GM18505 (cell line): ENCODE data around the gene EPHB3.

Experiments
- ATAC-seq: cut with Tn5 transposase; IDR thresholded peaks from one replicate; pipeline ENCODE4 v1.9.1; 2021; ENCODE audit not compliant: unreplicated experiment
- POLR2A ChIP-seq: IDR thresholded peaks from 4 replicates; pipeline ENCODE4 v1.6.1; 2011; ENCODE audit warnings: borderline replicate concordance; ENCODE audit not compliant: insufficient read depth, insufficient read length; ENCODE audit errors: extremely low read depth

Gene EPHB3

DNA sequence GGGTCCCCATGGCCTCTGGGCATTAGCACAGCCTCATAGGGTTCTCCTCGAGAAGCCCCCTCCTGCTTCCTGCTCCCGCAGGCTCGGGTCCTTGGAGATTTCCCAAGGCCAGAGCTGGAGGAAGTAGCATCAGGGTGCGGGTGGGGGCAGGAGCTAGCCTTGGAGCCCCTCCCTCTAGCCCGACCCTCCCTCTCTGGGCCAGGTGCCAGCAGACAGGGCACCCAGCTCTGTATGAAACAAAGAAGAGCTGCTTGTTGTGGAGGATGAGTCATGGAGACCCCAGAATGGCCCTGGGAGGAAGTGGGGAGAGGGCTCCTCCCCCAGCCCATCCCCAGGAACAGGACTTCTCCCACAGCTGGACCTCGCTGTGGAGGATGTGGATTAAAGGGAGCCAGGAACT is 29.2 kb downstream of the EPHB3 start:
- no peak for TF ChIP-seq POLR2A
- no peak for ATAC-seq

DNA sequence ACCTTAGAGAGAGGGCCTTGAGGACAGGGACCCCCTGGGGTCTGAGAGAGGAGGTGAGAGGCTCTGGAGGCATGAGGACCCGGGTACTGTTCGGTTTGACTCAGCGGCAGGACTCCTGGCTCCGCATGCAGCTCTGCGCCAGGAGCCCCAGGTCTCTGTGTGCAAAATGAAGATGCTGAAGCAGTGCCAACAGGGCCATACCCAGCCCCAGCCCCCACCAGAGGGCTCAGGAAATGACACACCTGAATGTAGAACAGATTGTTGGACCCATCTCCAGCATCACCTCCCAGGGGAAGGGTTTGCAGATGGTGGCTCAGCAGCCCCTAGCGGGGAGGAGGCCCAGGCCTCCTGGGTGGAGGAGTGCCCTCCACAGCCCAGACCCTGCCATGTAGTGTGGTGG is 30.2 kb downstream of the EPHB3 start:
- ATAC-seq = no peak
- no peak for TF ChIP-seq POLR2A

DNA sequence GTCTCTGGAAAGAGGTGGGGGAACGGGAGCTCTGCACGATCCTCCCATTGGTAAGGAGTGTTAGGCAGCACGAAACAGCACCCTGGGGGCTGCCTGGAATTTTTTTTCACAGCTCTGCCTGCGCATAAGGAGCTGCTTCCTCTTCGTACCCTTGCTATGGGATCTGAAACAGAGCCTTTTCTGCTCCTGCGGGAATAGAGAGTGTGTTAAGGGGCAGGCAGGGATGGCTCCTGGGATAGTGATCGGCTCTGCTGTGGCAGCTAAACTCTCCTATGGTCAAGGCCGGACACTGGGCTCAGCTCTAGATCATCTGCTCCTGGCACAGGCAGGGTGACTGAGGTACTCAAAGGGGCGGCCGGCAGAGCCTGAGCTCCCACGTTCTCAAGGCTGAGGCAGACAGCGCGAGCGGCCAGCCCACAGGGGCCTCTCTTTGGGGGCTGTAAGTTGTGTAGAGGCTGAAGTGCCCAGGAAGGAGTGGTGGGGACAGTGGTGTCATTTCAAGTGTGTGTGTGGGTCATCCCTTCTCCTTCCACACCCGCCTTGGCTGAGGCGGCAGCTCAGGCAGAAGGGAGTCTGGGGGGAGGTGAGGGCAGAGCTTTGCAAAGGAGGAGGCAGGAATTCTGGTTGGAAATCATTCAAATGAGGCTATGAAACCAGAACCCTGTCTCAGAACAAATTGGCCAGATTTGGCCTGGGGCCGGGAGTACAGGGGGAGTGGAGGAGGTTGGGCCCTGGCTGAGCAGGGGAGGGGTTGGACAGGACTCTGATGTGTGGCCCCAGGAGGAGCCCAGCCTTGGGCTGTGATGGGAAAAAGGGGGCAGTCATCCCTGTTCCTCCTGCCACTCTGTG is 31.0 kb downstream of the EPHB3 start:
- no peak for TF ChIP-seq POLR2A
- no peak for ATAC-seq

DNA sequence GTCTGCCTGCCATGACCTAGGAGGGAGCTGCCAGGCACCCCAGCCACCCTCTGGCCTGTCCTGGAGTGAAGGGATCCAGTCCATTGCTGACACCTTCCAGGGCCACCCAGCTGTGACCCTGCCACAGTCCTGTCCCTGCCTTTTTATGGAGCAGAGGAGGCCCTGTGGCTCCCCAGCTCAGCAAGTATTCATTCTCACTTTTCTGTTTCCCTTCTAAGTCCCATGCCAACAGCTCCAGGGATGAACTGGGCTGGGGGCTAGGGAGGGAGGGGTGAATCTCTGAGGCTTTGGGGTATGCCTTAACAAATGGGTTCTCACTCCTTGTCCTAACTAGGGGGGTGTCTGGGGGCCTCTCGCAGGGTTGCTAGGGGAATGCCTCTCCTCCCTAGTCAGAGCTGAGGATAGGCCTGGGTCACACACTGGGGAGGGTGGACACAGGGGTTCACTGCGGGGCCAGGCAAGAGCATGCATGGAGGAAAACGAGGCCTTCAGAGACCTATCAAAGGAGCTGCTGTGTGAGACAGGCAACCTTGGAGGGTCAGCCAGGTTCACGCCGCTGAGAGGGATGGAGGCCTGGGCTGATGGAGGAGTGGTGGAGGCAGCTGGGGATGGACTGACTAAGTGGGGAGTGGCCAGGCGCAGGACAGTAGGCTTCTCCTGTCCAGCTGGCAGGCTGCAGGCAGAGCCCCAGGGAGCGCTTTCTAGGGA is 31.8 kb downstream of the EPHB3 start:
- no peak for TF ChIP-seq POLR2A
- no peak for ATAC-seq

DNA sequence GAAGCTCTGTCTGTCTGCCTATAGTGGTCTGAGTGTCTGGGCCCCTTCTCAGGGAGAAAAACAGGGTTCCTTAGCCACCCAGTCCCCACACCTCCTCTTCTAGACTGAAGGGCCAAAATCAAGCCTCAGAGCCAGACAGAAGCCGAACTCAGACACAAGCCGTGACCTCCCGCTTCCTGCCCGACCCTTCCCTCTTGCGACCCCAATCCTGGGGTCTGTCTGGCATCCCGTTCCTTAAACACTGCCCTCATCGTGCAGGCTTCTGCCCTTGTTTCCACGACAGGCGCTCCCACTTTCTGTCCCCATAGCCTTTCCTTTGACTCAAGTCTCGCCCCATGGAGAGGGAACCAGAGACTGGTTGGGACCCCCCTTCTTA is 32.3 kb downstream of the EPHB3 start:
- ATAC-seq = no peak
- TF ChIP-seq POLR2A = no peak

DNA sequence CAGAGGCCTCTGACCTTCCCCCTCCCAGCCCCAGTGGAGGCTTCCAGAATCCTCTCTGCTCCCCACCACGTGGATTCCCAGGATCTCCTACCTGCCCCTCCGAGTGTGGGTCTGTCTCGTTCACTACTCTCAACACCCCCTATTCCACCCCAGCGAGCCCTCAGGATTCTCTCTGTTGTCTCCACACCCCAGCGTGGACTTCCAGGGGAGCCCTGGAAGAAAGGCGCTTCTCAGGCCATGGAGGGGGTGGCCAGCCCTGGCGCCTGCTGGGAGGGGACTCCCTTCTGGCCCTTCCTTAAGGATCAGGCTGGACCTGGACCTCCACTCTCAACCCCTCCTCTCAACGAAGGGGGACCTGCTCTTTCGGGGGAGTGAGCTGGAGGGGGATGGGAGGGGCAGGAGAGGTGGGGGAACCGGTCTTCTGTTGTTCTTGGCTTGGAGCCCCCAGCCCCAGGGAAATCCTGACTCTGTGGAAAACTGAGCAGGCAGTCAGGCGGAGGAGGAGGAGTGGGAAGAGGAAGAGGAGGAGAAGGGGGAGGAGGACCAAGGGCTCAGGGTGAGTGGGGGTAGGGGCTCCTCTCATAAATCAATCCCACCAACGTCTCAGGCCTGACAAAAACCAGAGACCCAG is 32.9 kb downstream of the EPHB3 start:
- ATAC-seq = no peak
- TF ChIP-seq POLR2A = no peak

DNA sequence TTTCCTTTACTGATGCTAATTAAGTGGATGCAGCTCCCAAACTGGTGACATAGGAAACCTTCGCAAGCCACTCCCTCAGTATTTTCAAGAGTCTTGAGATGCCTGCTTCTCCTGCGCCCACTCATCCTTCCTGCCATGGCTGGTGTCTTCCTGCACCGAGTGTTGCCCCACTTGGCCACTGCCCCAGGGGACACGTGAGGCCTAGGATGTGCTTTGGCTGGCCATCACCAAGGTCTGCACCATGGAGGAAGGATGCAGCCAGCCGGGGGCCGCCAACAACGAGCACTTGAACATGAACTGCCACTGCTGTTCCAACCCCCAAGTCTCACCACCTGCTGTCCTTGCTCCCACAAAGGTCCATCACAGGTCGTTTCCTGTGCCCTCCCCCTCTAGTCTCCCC is 34.1 kb downstream of the EPHB3 start:
- no peak for ATAC-seq

DNA sequence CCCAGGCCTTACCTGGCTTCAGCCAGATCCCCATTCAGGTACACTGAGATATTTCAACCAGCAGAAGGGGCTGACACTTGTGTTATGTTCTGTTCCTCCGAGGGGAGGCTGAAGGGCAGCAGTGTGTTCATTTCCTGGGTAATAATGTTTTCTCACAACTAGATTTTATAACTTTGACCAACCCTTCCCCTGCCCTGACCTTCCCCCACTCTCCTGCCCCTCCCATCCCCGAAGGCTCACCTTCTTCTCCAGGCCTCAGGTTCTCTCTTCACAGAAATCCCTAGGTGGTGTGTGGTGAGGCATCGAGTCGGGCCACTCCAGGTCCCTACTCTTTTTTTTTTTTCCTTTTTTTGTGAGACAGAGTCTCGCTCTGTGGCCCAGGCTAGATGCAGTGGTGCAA is 34.6 kb downstream of the EPHB3 start:
- TF ChIP-seq POLR2A = no peak
- no peak for ATAC-seq

More for the DNA sequence above, 34.1 kb downstream of the EPHB3 start:
- no peak for TF ChIP-seq POLR2A

DNA sequence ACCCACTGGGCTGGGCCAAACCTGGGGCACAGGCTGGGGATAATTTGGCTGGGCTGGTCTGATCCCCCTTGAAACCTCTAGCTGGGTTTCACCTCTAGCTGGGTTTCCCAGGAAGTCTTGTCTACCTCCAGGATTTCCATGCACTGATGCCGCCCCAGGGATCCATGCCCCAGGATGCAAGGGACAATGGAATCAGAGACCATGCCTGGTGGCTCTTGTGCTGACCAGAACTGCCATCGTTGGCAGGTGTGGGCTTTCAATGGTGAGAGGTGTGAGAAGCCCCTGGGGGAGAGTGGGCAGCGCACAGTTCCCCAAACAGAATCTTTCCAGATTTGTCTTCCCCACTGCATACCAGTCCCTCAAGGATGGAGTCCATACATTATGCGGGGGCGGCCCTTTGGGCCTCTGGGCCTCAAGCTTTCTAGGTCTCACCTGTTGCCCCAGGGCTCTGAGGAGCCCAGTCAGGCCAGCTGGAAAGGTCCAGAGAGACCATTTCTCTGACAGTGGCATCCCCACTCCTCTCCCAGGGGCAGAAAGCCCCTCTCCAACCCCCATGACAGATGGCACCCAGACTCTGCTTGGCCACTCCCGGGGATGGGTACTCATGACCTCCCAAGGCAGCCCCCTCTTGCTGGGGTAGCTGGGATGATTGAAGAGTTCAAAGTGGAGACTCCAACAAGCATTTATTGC is 35.4 kb downstream of the EPHB3 start:
- no peak for ATAC-seq
- no peak for TF ChIP-seq POLR2A

DNA sequence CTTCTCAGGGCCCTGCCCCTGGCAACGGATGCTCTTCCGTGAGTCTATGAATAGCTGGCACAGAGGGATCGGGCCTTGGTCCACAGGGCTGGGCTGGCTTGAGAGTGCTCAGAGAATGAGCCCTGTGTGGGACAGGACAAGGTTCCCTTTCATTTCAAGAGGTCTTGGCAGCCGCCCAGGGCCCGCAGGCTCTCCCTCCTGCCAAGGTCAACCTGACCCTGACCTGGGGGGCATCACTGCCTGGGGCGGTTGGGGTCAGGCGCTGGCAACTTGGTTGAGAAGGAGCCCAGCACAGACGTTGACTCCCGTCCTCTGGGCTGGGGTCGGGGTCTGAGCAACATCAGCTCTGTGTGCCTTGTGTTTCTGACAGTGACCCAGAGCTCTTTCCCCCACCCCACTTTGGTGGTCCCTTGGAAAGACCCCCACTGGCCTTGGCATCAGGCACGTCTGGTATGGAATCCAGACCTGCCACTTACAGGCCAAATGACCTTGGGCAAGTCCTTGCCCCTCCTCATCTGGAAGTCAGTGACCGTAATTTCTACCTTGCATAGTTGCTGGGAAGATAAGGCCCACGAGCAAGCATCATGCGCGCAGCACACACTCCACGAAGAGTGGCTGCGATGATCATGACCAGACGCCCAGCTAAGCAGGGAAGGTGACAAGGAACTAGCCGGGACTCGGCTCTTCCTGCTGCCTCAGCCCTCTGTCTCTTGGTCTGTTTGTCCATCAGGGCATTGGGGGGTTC is 36.4 kb downstream of the EPHB3 start:
- no peak for TF ChIP-seq POLR2A
- no peak for ATAC-seq

DNA sequence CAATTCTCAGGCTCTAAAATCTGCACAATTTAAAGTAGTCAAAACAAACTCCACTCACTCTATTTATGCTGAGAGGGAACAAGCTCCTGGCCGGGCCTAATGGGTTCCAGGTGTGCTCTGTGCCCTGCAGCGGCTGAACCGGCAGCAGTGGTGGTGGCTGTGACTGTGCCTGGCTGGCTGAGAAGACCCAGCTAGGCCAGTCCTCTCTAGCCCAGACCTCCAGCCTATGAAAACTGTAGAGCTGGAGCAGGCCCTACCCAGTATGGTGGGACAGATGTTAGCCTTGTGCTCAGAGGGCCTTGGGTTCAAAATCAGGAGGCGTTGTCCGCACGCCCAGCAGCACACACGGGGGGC is 37.0 kb downstream of the EPHB3 start:
- no peak for ATAC-seq

DNA sequence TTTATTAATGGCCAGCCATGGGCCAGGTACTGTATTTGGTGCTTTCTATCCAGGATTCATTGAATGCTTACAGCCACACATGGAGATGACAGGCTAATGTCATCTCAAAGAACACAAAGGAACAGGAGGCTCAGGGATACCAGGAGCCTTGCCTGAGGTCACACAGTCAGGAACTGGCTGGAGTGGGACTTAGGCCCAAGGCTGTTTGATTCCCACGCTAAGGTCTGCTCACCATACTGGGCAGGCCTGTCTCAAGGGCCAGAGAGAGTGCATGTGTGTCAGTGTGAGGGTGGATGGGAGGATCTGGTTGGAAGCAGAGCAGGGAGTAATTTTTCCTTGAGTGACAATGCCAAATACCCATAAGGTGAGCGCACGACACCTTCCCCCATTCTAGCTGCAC is 37.6 kb downstream of the EPHB3 start:
- ATAC-seq = no peak
- no peak for TF ChIP-seq POLR2A

More for the DNA sequence above, 37.0 kb downstream of the EPHB3 start:
- no peak for TF ChIP-seq POLR2A

DNA sequence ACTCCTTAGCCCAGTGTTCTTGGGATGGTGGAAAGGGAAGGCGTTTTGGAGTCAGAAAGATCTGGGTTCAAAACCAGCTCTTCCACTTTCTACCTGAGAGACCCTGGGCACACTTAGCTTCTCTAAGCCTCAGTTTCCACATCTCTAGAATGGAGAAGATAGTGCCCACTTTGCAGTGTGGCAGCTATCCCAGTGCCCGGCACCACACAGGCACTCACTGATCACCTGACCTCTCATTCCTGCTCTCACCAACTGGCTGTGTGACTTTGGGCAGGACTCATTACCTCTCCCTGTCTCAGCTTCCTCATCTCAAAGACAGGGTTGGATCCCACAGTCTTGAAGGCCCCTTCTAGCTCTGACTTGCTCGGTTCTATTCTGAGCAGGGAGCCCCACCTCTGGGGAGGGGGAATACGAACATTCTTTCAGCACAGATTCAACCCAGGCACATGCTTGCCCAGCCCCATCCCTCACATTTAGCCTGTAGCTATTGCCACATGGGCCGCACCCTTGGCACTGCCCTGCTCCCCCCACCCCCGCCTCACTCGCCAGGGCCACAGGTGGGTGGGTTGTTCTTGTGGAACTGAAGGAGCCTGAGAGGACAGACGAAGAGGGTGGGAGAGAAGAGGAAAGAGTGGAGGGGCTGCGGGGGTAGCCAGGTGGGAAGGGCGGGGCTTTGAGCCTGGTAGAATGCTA is 39.2 kb downstream of the EPHB3 start:
- no peak for TF ChIP-seq POLR2A
- no peak for ATAC-seq
